Activated CD4-positive, alpha-beta T cell treated with anti-CD3 and anti-CD28 coated beads for 36 hours (primary cell): Measurements from ENCODE around the gene HIPK2. TPM values are rescaled to one million over a fixed set of nuclear protein-coding genes. Genes with fewer than 3 reads are reported as not detected.
A peak's percentile ranks its signal among the peaks of the same experiment; 100 is the strongest.

ENCODE experiments used
- ATAC-seq: fragments of 200-7000 bp; cut with Tn5 transposase; one replicate; pipeline ENCODE4 v1.10.0; 2021; ENCODE audit warnings: mild to moderate bottlenecking, moderate library complexity
- CTCF ChIA-PET: fragments of 350-600 bp; sonication (Branson Sonifier 250); formaldehyde crosslinking; loops from one replicate; lab custom pipeline; 2021; ENCODE audit warnings: antibody characterized with exemption; lab: Charles Lee
- POLR2A ChIA-PET: fragments of 350-600 bp; sonication (Branson Sonifier 250); formaldehyde crosslinking; loops from one replicate; lab custom pipeline; 2021; ENCODE audit warnings: antibody characterized with exemption, inconsistent platforms; lab: Charles Lee
- DNase-seq: peaks from one replicate; pipeline ENCODE4 v3.0.0-alpha.2; 2020
- H3K27ac Mint-ChIP-seq: one replicate; pipeline ENCODE4 v1.8.0; 2021; ENCODE audit warnings: mixed read lengths
- H3K27me3 Mint-ChIP-seq: one replicate; pipeline ENCODE4 v1.8.0; 2021; ENCODE audit warnings: mixed read lengths
- H3K36me3 Mint-ChIP-seq: one replicate; pipeline ENCODE4 v1.8.0; 2021; ENCODE audit warnings: low read depth, mixed read lengths
- H3K4me1 Mint-ChIP-seq: one replicate; pipeline ENCODE4 v1.8.0; 2021; ENCODE audit warnings: mixed read lengths
- H3K4me3 Mint-ChIP-seq: one replicate; pipeline ENCODE4 v1.8.0; 2021; ENCODE audit warnings: mild to moderate bottlenecking, moderate library complexity, mixed read lengths
- H3K9me3 Mint-ChIP-seq: one replicate; pipeline ENCODE4 v1.8.0; 2021; ENCODE audit warnings: low read depth, mixed read lengths
- intact Hi-C, 2 experiments: fragments of 100-400 bp; cut with DNase I in 1 of 2; cut with micrococcal nuclease in 1 of 2; formaldehyde crosslinking; loops; one replicate each; pipeline versions ENCODE4 v1.14.2 to v1.15.1; 2022 to 2024; cut with DNase I, micrococcal nuclease
- total RNA-seq, 2 experiments: library from RNA; stranded (reverse); gene quantifications; one replicate each; pipeline ENCODE4 v1.2.3, GENCODE V29; 2021

Gene HIPK2
- total RNA-seq, 2 experiments from 2014 or later = 23.9 to 36.2 TPM

DNA sequence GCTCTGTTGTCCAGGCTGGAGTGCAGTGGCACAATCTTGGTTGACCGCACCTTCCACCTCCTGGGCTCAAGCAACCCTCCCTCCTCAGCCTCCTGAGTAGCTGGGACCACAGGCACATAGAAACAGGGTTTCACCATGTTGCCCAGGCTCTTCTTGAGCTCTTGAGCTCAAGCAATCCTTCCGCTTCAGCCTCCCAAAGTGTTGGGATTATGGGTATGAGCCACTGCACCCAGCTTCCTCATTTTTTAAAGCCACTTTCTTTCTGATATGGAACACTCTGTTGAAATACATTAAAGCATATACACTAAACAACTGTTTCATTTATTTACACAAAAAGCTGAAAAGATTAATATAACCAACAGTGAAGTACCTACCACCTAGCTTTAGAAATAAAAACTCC is 137.1 kb downstream of the HIPK2 start:
- Mint-ChIP-seq H3K27ac (no peak overlapping the region), H3K4me3 (no peak overlapping the region), H3K36me3 (peaks cover 10% of the 10 kb centered on the region), H3K4me1 (peaks cover 73% of the 10 kb centered on the region), H3K9me3 (no peaks in the 10 kb centered on the region), H3K27me3 (no peaks in the 10 kb centered on the region)
- intact Hi-C loops = no loop called here
- CTCF ChIA-PET = interaction anchor here (0.6 to 1.1 kb wide), 3 partner anchors 18 to 22 kb away, joined by 3 to 7 read pairs (median 6); no protein-coding TSS in a partner anchor
- DNase-seq = no peak
- POLR2A ChIA-PET = interaction anchor here (0.5 kb wide), 1 partner anchor 37 kb away, joined by 3 read pairs; no protein-coding TSS in a partner anchor
- no peak for ATAC-seq

- Mint-ChIP-seq H3K36me3 (peaks cover 12% of the 10 kb centered on the region), H3K4me3 (no peak overlapping the region), H3K27ac (no peak overlapping the region), H3K4me1 (peaks cover 74% of the 10 kb centered on the region), H3K9me3 (no peaks in the 10 kb centered on the region), H3K27me3 (no peaks in the 10 kb centered on the region)
- ChIA-PET CTCF (interaction anchor here (0.6 to 1.0 kb wide), 2 partner anchors 19 to 38 kb away, joined by 3 to 4 read pairs; no protein-coding TSS in a partner anchor), POLR2A (no interaction called here)
- no peak for DNase-seq
- ATAC-seq = no peak
- intact Hi-C loops = no loop called here
Measured at GRCh38 chr7:139639563-139639962, 138.2 kb downstream of the HIPK2 start.

DNA sequence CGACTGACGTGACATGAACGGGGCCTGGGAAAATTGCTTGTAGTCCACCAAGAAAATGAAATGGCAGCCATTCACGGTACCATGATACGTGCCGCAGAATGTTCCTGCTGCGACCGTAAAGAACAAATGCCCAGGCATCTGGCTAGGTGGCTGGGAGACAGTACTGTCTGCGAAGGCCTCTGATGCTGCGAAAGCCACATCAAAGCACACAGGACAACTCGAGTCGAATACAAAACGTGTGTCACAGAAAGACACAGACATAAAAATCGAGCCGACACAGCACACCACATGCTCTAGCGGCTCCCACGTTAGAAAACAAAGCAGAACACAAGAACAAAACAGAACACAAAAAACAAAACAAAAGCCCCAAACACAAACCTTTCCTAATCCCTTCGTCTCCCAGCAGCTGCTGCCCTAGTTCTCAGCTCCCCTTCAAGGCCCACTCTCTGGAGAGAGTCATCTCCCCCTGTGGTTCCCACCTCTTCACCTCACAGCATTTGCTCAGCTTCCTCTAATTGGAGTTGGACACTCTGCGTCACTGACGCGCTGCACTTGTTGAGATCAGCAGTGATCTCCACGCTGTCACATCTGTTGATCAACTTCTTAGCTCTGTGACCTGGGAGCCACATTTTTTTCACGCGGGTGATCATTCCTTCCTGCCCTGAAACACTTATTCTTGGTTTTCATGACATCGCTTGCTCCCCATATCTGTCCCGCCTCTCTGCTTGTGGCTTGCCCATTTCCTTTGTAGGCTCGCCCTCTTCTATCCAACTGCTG is 142.1 kb downstream of the HIPK2 start:
- ChIA-PET POLR2A (interaction anchor here (0.6 to 1.2 kb wide), 6 partner anchors 10 to 541 kb away, joined by 3 to 5 read pairs (median 4); partner anchors contain the start of gene HIPK2), CTCF (interaction anchor here (0.9 to 2.9 kb wide), 5 partner anchors 9 to 37 kb away, joined by 3 to 41 read pairs (median 3); no protein-coding TSS in a partner anchor)
- H3K36me3 Mint-ChIP-seq = peaks cover 21% of the 10 kb centered on the region
- H3K27me3 Mint-ChIP-seq = no peaks in the 10 kb centered on the region
- peak; percentile 88 for DNase-seq
- intact Hi-C loops = no loop called here
- no peaks in the 10 kb centered on the region for H3K9me3 Mint-ChIP-seq
- peak; percentile 93 for ATAC-seq
- peaks cover 66% of the 10 kb centered on the region for H3K4me1 Mint-ChIP-seq
- peak overlapping the region; percentile 96 for H3K27ac Mint-ChIP-seq
- peak overlapping the region; percentile 74 for H3K4me3 Mint-ChIP-seq

GRCh38 chr7:139634087-139634486 is 143.7 kb downstream of the HIPK2 start:
- DNase-seq (peak; percentile 14), ATAC-seq (no peak)
- no peaks in the 10 kb centered on the region for H3K9me3 Mint-ChIP-seq
- H3K27ac Mint-ChIP-seq = no peak overlapping the region
- intact Hi-C loops = no loop called here
- H3K4me1 Mint-ChIP-seq = peaks cover 69% of the 10 kb centered on the region
- H3K36me3 Mint-ChIP-seq = peaks cover 29% of the 10 kb centered on the region
- H3K4me3 Mint-ChIP-seq = no peak overlapping the region
- CTCF ChIA-PET = interaction anchor here (4.4 kb wide), 1 partner anchor 12 kb away, joined by 44 read pairs; no protein-coding TSS in a partner anchor
- H3K27me3 Mint-ChIP-seq = no peaks in the 10 kb centered on the region
- POLR2A ChIA-PET = no interaction called here

DNA sequence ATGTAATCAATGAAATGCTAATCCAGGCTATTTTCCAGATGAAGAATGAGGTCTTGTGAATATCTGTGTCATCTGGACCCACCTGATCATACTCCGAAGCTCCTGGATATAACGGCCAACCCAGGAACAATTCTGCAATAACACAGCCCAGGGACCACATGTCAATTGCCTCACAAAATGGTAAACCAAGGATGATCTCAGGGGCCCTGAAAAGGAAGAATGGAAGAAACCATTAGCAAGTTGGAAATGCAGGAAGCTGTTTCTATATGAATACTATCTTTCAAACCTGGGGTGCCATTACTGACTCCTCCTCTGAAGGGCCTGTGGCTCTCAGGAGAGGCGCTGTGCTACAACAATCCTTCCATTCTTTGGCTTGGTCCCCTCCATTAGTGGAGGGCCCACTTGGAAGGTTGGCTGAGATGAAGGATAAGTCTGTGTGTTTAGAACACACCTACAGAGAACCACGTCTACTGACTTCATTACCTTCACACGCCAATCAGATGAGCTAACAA is 146.2 kb downstream of the HIPK2 start:
- H3K36me3 Mint-ChIP-seq = peaks cover 42% of the 10 kb centered on the region
- H3K4me1 Mint-ChIP-seq = peaks cover 77% of the 10 kb centered on the region
- H3K4me3 Mint-ChIP-seq = no peak overlapping the region
- POLR2A ChIA-PET = no interaction called here
- intact Hi-C loops = no loop called here
- H3K27ac Mint-ChIP-seq = no peak overlapping the region
- CTCF ChIA-PET = interaction anchor here (0.6 to 4.4 kb wide), 6 partner anchors 10 to 368 kb away, joined by 3 to 44 read pairs (median 8); no protein-coding TSS in a partner anchor
- DNase-seq = no peak
- H3K9me3 Mint-ChIP-seq = no peaks in the 10 kb centered on the region
- ATAC-seq = no peak
- no peaks in the 10 kb centered on the region for H3K27me3 Mint-ChIP-seq

- intact Hi-C loops = no loop called here
- ATAC-seq = no peak
- Mint-ChIP-seq H3K27ac (peak overlapping the region; percentile 55), H3K27me3 (no peaks in the 10 kb centered on the region), H3K9me3 (no peaks in the 10 kb centered on the region), H3K4me3 (no peak overlapping the region), H3K36me3 (peaks cover 45% of the 10 kb centered on the region), H3K4me1 (peaks cover 75% of the 10 kb centered on the region)
- no peak for DNase-seq
- POLR2A ChIA-PET = interaction anchor here (0.6 kb wide), 1 partner anchor 69 kb away, joined by 3 read pairs; no protein-coding TSS in a partner anchor
- CTCF ChIA-PET = interaction anchor here (0.6 to 4.4 kb wide), 3 partner anchors 12 to 378 kb away, joined by 3 to 44 read pairs (median 4); no protein-coding TSS in a partner anchor
Measured at GRCh38 chr7:139630643-139631519, 146.9 kb downstream of the HIPK2 start.

GRCh38 chr7:139629392-139630082 is 148.3 kb downstream of the HIPK2 start:
- ChIA-PET POLR2A (interaction anchor here (0.6 kb wide), 1 partner anchor 400 kb away, joined by 5 read pairs; no protein-coding TSS in a partner anchor), CTCF (interaction anchor here (0.6 to 1.7 kb wide), 6 partner anchors 8 to 373 kb away, joined by 3 to 6 read pairs (median 3); no protein-coding TSS in a partner anchor)
- H3K36me3 Mint-ChIP-seq = peaks cover 51% of the 10 kb centered on the region

GRCh38 chr7:139627831-139628230 is 150.0 kb downstream of the HIPK2 start:
- DNase-seq (no peak), ATAC-seq (no peak)
- peaks cover 57% of the 10 kb centered on the region for H3K36me3 Mint-ChIP-seq
- H3K27me3 Mint-ChIP-seq = no peaks in the 10 kb centered on the region
- POLR2A ChIA-PET = no interaction called here
- H3K4me3 Mint-ChIP-seq = no peak overlapping the region
- CTCF ChIA-PET = interaction anchor here (0.8 to 1.3 kb wide), 3 partner anchors 8 to 58 kb away, joined by 3 to 5 read pairs (median 3); no protein-coding TSS in a partner anchor
- H3K9me3 Mint-ChIP-seq = no peaks in the 10 kb centered on the region
- peak overlapping the region; percentile 79 for H3K27ac Mint-ChIP-seq
- intact Hi-C loops = no loop called here
- H3K4me1 Mint-ChIP-seq = peaks cover 83% of the 10 kb centered on the region

More at GRCh38 chr7:139629392-139630082, 148.3 kb downstream of the HIPK2 start:
- no peak overlapping the region for H3K27ac Mint-ChIP-seq
- H3K9me3 Mint-ChIP-seq = no peaks in the 10 kb centered on the region
- no peak for ATAC-seq
- no peak for DNase-seq
- no peaks in the 10 kb centered on the region for H3K27me3 Mint-ChIP-seq
- intact Hi-C loops = no loop called here
- peaks cover 78% of the 10 kb centered on the region for H3K4me1 Mint-ChIP-seq
- no peak overlapping the region for H3K4me3 Mint-ChIP-seq

GRCh38 chr7:139626817-139627216 is 151.0 kb downstream of the HIPK2 start:
- Mint-ChIP-seq H3K36me3 (peaks cover 57% of the 10 kb centered on the region), H3K27ac (peak overlapping the region; percentile 79), H3K4me3 (no peak overlapping the region), H3K9me3 (no peaks in the 10 kb centered on the region), H3K4me1 (peaks cover 78% of the 10 kb centered on the region), H3K27me3 (no peaks in the 10 kb centered on the region)
- peak; percentile 35 for DNase-seq
- ChIA-PET CTCF (interaction anchor here (0.5 to 1.3 kb wide), 4 partner anchors 8 to 19 kb away, joined by 3 to 5 read pairs (median 3); no protein-coding TSS in a partner anchor), POLR2A (no interaction called here)
- peak; percentile 48 for ATAC-seq
- intact Hi-C loops = no loop called here

- ATAC-seq = peak; percentile 42
- H3K27me3 Mint-ChIP-seq = no peaks in the 10 kb centered on the region
- intact Hi-C loops = no loop called here
- no peak overlapping the region for H3K4me3 Mint-ChIP-seq
- H3K27ac Mint-ChIP-seq = no peak overlapping the region
- no peaks in the 10 kb centered on the region for H3K9me3 Mint-ChIP-seq
- ChIA-PET POLR2A (no interaction called here), CTCF (interaction anchor here (1.4 kb wide), 1 partner anchor 14 kb away, joined by 4 read pairs; no protein-coding TSS in a partner anchor)
- DNase-seq = peak; percentile 58
- H3K36me3 Mint-ChIP-seq = peaks cover 41% of the 10 kb centered on the region
- peaks cover 52% of the 10 kb centered on the region for H3K4me1 Mint-ChIP-seq
Measured at GRCh38 chr7:139623518-139623917, 154.3 kb downstream of the HIPK2 start.
